ELR (cell line): ENCODE results near the gene MYADM.

Experiments used
- DNase-seq: peaks from one replicate; pipeline ENCODE4 v3.0.0-alpha.2; 2015; ENCODE audit warnings: low read depth

The MYADM gene

DNA sequence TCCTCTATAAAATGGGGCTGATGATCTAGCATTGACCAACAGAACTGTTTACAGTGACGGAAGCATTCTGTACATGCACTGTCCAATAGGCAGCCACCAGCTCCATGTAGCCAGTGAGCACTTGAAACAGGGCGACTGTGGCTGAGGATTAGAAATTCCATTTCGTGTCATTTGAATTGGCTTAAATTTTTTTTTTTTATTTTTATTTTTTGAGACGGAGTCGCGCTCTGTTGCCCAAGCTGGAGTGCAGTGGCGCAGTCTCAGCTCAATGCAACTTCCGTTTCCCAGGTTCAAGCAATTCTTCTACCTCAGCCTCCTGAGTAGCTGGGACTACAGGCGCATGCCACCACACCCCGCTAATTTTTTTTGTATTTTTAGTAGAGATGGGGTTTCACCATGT, 17.4 kb downstream of the MYADM start:
- DNase-seq: no peak

DNA sequence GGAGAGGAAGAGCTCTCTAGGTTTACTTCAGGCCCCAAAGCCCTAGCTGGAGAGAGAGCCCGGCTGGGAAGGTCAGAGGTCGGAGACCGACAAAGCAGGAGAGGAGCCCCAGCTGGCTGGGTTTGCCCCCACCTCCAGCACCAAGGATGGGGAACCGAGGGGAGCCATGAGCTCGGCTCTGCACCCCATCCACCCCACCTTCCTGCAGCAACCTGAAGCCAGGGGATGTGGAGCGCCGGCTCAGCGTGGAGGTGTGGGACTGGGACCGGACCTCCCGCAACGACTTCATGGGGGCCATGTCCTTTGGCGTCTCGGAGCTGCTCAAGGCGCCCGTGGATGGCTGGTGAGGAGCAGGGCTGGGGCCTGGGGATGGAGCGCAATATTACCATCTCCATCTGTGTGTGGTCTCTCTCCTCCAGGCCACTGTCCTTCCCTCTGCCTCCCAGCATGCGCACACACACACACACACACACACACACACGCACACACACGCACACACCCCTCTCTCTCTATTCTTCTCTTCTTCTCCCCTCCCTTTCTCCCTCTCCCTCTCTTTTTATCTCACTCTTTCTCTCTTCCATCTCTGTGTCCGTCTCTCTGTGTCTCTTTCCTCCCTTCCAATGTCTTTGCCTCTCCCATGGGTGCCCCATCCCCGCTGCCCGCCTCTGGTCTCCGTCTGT, 24.8 kb downstream of the MYADM start:
- DNase-seq: no peak

DNA sequence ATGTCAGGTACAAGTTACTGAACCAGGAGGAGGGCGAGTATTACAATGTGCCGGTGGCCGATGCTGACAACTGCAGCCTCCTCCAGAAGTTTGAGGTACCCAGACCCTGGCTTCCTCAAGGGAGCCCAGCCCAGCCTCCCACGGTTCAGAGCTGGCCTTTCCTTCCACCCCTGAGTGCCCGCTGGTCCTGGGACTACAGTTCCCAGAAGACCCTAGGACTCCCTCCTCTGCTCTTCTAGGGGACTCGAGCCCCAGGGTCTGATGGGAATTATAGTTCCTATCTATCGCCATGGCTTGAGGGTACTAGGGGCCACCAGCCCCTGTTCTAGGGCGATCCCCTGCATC, 25.3 kb downstream of the MYADM start:
- DNase-seq: peak; percentile 32

DNA sequence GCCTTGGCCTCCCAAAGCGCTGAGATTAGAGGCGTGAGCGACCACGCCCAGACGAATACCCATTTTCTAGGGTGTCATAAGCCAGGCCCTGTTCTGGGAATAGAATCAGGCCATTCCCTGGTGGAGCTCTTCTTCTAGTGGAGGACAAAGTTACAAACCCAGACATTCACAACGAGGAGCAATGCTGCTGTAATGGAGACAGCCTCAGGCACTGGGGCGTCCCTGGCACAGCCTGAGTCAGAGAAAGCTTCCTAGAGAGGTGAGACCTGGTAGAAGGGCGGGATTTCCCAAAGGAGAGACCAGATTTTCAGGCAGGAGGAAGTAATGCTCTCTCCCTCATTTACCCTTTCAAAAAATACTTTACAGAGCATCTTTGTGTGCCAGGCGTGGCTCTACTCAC, 27.0 kb downstream of the MYADM start:
- no peak for DNase-seq

- DNase-seq: no peak
These were observed 29.0 kb downstream of the MYADM start for GRCh38 chr19:53896682-53897081.

GRCh38 chr19:53897459-53897858, 29.8 kb downstream of the MYADM start:
- no peak for DNase-seq

DNA sequence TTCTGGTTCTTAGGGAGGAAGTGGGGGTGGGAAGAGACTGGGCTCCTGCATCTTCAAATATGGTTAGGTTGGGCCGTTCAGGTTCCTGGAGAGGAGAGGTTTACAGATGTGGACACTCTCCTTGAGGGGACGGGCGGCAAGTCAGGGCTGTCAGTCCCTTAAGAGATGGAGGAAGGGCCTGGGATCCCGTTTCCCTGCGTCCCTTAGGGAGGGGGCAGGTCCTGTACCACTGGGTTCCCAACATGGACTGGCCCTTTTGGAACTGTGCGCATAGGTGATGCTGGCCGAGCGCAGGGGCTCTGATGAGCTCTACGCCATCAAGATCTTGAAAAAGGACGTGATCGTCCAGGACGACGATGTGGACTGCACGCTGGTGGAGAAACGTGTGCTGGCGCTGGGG, 30.5 kb downstream of the MYADM start:
- DNase-seq: no peak

- DNase-seq: peak; percentile 25
These were observed 31.1 kb downstream of the MYADM start for GRCh38 chr19:53898636-53899341.

- DNase-seq: no peak
These were observed 32.6 kb downstream of the MYADM start for GRCh38 chr19:53900191-53900860.

DNA sequence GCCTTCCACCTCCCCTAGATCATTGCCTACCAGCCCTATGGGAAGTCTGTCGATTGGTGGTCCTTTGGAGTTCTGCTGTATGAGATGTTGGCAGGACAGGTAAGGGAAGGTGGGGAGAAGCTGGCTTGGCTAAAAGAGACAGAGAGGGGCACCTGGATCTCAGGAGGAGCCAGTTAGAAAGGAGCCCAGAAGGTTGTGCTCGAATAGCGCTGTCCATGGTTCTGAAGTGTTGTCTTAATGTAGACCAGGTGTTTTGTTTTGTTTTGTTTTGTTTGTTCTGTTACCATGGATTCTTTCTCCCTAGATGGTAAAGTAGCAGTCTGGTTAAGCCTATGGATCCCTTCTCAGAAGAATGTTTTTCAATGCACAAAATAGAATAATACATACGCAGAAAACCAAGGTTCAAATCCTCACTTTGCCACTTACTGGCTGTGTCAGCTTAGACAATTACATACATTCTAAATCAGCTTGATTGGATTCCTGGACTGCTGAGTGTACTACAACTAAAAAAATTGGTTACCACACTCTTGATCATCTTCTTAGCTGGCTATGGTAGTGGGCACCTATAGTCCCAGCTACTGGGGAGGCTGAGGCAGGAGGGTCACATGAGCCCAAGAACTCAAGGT, 35.5 kb downstream of the MYADM start:
- peak; percentile 50 for DNase-seq

GRCh38 chr19:53904909-53905308, 37.2 kb downstream of the MYADM start:
- no peak for DNase-seq

- no peak for DNase-seq
These were observed 38.1 kb downstream of the MYADM start for GRCh38 chr19:53905787-53906186.

DNA sequence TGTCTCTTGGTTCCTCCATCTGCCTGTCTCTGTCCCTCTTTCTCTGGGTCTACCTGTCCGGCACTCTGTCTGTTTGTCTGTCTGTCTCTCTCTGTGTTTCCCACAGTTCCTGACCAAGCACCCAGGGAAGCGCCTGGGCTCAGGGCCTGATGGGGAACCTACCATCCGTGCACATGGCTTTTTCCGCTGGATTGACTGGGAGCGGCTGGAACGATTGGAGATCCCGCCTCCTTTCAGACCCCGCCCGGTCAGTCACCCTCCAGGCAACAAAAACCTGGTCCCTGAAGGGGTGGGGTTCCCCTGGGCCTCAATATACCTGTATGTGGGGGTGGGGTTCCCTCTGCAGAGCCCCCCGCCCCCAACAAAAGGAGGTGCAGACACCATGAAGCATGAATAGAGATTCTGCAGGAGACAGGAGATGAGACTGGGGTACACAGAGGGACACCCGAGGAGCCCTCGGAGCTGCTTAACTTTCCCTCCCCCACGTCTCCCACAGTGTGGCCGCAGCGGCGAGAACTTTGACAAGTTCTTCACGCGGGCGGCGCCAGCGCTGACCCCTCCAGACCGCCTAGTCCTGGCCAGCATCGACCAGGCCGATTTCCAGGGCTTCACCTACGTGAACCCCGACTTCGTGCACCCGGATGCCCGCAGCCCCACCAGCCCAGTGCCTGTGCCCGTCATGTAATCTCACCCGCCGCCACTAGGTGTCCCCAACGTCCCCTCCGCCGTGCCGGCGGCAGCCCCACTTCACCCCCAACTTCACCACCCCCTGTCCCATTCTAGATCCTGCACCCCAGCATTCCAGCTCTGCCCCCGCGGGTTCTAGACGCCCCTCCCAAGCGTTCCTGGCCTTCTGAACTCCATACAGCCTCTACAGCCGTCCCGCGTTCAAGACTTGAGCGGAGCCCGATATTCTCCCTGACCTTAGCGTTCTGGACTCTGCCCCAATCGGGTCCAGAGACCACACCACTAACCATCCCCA, 38.8 kb downstream of the MYADM start:
- peak; percentile 46 for DNase-seq

GRCh38 chr19:53907193-53907581, 39.5 kb downstream of the MYADM start:
- DNase-seq: no peak

- DNase-seq: no peak
These were observed 40.0 kb downstream of the MYADM start for GRCh38 chr19:53907690-53908089.

DNA sequence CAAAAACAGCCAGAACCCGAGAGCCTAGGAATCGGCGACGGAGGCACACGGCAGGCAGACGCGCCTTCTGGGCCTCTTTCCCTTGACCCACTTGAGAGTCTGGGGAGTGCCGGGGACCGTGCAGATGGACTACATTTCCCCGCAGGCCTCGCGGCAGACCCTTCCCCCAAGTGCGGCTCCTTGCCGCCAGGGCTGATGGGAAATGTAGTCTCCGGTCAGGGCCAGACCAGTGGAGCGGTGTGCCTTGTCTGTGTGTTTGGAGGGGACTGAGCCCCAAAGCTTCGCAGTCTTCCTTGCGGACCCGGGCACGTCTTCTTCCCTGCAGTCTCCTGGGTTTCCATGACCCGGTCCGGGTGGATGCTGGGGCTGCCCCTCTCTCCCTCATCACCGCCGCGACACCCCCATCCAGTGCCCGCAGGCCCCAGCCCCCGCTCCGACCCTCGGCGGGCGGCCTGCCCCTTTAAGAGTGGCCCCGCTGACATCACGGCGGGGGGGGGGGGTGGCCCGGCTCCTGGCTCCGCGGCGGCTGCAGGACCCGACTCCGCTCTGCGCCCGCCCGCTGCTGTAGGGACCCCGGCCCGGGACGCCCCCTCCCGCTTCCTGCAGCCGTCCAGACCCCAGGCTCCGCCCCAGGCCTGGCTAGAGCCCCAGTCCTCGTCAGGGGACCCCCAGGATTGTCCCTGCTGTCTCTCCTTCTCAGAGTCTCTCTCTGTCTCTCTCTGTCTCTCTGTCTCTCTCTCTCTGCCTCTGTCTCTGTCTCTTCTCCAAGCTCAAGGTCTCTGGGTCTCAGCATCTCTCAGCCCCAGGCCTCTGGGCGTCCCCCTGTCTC, 40.6 kb downstream of the MYADM start:
- DNase-seq: peak; percentile 58

GRCh38 chr19:53908935-53909415, 41.3 kb downstream of the MYADM start, which contains the start of gene CACNG7:
Gene CACNG7, plus strand, starts transcription at chr19:53909278. Its CDS starts 3,554 bp downstream, at chr19:53912832.
- DNase-seq: no peak

- no peak for DNase-seq
These were observed 41.9 kb downstream of the MYADM start for GRCh38 chr19:53909471-53910169.

DNA sequence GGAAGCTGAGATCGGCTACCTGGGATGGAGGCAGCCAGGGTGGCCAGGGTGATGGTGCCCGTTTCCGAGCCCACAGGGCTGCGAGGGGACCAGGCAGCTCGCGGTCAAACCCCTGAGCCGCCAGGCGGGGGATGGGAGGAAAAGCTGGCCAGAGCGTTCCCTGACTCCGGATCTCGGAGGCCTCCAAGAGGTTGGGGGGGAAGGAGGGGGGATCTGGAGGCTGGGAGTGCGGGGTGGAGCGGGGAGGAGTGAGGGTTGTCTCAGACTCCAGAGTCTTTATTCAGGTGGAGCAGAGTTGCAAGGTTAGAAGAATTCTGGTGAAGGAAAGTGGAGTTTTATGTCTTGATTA, 42.5 kb downstream of the MYADM start:
- no peak for DNase-seq

DNA sequence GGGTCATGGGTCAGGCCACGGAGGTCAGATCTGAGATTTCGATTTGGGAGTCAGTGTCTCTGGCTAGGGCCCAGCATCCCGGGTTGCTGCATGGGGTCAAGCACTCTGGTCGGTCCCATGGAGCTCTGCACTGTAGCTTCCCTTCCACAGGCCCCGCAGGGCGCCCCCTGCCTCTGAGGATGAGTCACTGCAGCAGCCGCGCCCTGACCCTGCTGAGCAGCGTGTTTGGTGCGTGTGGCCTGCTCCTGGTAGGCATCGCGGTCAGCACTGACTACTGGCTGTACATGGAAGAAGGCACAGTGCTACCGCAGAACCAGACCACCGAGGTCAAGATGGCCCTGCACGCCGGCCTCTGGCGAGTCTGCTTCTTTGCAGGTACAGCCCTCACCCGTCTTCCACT, 45.0 kb downstream of the MYADM start:
- no peak for DNase-seq
